Measurements from ENCODE around the gene TBPL1. TPM values are rescaled to one million over a fixed set of nuclear protein-coding genes. Genes with fewer than 3 reads are reported as not detected.

The TBPL1 gene
- polyA plus RNA-seq, 2 of the 4 experiments (the other 2 are of a cell fraction): 22.4 to 41.1 TPM

- no peak overlapping the region for H3K4me3 ChIP-seq
- POLR2A ChIA-PET: no interaction called here
- H3K9me3 ChIP-seq: no peaks in the 10 kb centered on the region
- H3K4me1 ChIP-seq: peaks cover 32% of the 10 kb centered on the region
- H3K4me2 ChIP-seq: no peak overlapping the region
- ATAC-seq: no peak
- DNase-seq (ENCODE audit: low read depth in 1 of 2, low spot score in 1 of 2): no peak
- no peak for FAIRE-seq
- CTCF ChIA-PET: interaction anchor here (0.9 kb wide), 1 partner anchor 40 kb away, joined by 3 read pairs; no protein-coding TSS in a partner anchor
- no peak overlapping the region for H3K27ac ChIP-seq
- 78% methylated on average over 1 of the region's 1 CpG for WGBS (ENCODE audit: missing lambda C conversion rate)
- no peak for TF ChIP-seq ZFP36 (IDR thresholded peaks at IDR 0.05; ENCODE audit: borderline replicate concordance, partially characterized antibody)
- TF ChIP-seq JUNB (IDR thresholded peaks at IDR 0.05): no peak
- TF ChIP-seq, protein P1, sequence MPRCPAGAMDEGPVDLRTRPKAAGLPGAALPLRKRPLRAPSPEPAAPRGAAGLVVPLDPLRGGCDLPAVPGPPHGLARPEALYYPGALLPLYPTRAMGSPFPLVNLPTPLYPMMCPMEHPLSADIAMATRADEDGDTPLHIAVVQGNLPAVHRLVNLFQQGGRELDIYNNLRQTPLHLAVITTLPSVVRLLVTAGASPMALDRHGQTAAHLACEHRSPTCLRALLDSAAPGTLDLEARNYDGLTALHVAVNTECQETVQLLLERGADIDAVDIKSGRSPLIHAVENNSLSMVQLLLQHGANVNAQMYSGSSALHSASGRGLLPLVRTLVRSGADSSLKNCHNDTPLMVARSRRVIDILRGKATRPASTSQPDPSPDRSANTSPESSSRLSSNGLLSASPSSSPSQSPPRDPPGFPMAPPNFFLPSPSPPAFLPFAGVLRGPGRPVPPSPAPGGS (IDR thresholded peaks at IDR 0.05): no peak
- TF ChIP-seq NR3C1 (IDR thresholded peaks at IDR 0.05): no peak
- no peak for TF ChIP-seq ZC3H11A (IDR thresholded peaks at IDR 0.05)
- no peak for TF ChIP-seq SMC3 (IDR thresholded peaks at IDR 0.05)
- TF ChIP-seq PHF8 (IDR thresholded peaks at IDR 0.05; ENCODE audit: borderline replicate concordance, low read depth): no peak
These were observed 11.0 kb downstream of the TBPL1 start for GRCh38 chr6:133964052-133964451.

GRCh38 chr6:133964702-133965101 lies 11.7 kb downstream of the TBPL1 start:
- TF ChIP-seq, protein P2, sequence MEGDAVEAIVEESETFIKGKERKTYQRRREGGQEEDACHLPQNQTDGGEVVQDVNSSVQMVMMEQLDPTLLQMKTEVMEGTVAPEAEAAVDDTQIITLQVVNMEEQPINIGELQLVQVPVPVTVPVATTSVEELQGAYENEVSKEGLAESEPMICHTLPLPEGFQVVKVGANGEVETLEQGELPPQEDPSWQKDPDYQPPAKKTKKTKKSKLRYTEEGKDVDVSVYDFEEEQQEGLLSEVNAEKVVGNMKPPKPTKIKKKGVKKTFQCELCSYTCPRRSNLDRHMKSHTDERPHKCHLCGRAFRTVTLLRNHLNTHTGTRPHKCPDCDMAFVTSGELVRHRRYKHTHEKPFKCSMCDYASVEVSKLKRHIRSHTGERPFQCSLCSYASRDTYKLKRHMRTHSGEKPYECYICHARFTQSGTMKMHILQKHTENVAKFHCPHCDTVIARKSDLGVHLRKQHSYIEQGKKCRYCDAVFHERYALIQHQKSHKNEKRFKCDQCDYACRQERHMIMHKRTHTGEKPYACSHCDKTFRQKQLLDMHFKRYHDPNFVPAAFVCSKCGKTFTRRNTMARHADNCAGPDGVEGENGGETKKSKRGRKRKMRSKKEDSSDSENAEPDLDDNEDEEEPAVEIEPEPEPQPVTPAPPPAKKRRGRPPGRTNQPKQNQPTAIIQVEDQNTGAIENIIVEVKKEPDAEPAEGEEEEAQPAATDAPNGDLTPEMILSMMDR (IDR thresholded peaks at IDR 0.05): no peak
- no peak for TF ChIP-seq RFX5 (IDR thresholded peaks at IDR 0.05)
- no peak for TF ChIP-seq RAD21 (conservative IDR thresholded peaks at IDR 0.05 in 1 of 2, IDR thresholded peaks at IDR 0.05 in 1 of 2)
- TF ChIP-seq ZNF302 (CRISPR knock-in tag; IDR thresholded peaks at IDR 0.05): no peak
- TF ChIP-seq NPAS2 (CRISPR knock-in tag; IDR thresholded peaks at IDR 0.05; ENCODE audit: borderline replicate concordance): no peak
- no peak for TF ChIP-seq KDM5A (IDR thresholded peaks at IDR 0.05)
- no peak for ATAC-seq
- no peak overlapping the region for H3K4me3 ChIP-seq
- no peak for FAIRE-seq
- no peak overlapping the region for H3K4me2 ChIP-seq
- ChIA-PET POLR2A (no interaction called here), CTCF (interaction anchor here (1.0 to 3.1 kb wide), 3 partner anchors 9 to 132 kb away, joined by 3 to 11 read pairs (median 4); no protein-coding TSS in a partner anchor)
- no peak for DNase-seq (ENCODE audit: low read depth in 1 of 2, low spot score in 1 of 2)
- 82% methylated on average over 4 of the region's 4 CpGs for WGBS (ENCODE audit: missing lambda C conversion rate)
- H3K9me3 ChIP-seq: no peaks in the 10 kb centered on the region
- no peak overlapping the region for H3K27ac ChIP-seq
- H3K4me1 ChIP-seq: peaks cover 32% of the 10 kb centered on the region

DNA sequence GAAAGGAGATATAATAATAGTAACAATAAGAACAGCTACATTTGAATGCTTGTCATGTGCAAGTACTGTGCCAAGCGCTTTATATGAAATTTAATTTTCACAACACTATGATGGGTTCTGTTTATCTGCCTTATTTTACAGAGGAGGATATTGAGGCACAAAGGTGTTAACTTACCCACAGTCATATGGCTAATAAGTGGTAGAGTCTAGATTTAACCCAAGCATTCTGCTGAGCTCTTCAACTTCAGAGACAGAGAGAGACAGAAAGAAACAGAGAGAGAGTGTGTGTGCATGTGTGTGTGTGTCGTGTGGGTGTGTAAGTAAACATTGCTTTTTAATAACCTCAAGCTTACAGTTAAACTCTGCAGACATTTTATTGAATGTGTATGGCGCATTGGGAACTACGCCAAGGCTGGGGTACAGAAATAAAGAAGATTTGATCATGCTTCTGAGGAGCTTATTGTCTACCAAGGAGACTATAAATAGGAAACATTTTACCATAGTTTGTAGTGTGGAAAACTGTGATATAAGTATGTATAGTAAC lies 12.9 kb downstream of the TBPL1 start:
- H3K4me3 ChIP-seq: no peak overlapping the region
- POLR2A ChIA-PET: no interaction called here
- TF ChIP-seq TFCP2L1 (CRISPR knock-in tag; IDR thresholded peaks at IDR 0.05) (no peak), RCOR1 (IDR thresholded peaks at IDR 0.05; ENCODE audit: low read depth, low read length) (no peak), ZNF302 (CRISPR knock-in tag; IDR thresholded peaks at IDR 0.05) (no peak), SMC3 (IDR thresholded peaks at IDR 0.05) (no peak), POLR2A (IDR thresholded peaks at IDR 0.05; ENCODE audit: low read length) (no peak), PHF8 (IDR thresholded peaks at IDR 0.05; ENCODE audit: borderline replicate concordance, low read depth) (no peak)
- TF ChIP-seq, protein P3, sequence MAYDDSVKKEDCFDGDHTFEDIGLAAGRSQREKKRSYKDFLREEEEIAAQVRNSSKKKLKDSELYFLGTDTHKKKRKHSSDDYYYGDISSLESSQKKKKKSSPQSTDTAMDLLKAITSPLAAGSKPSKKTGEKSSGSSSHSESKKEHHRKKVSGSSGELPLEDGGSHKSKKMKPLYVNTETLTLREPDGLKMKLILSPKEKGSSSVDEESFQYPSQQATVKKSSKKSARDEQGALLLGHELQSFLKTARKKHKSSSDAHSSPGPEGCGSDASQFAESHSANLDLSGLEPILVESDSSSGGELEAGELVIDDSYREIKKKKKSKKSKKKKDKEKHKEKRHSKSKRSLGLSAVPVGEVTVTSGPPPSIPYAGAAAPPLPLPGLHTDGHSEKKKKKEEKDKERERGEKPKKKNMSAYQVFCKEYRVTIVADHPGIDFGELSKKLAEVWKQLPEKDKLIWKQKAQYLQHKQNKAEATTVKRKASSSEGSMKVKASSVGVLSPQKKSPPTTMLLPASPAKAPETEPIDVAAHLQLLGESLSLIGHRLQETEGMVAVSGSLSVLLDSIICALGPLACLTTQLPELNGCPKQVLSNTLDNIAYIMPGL (CRISPR knock-in tag; IDR thresholded peaks at IDR 0.05; ENCODE audit: borderline replicate concordance): no peak
- ATAC-seq (no peak), FAIRE-seq (no peak), DNase-seq (ENCODE audit: low read depth in 1 of 2, low spot score in 1 of 2) (no peak)
- H3K27ac ChIP-seq: no peak overlapping the region
- WGBS (ENCODE audit: missing lambda C conversion rate): 89% methylated on average over 4 of the region's 4 CpGs
- CTCF ChIA-PET: interaction anchor here (1.1 to 3.1 kb wide), 6 partner anchors 10 to 131 kb away, joined by 3 to 11 read pairs (median 4); no protein-coding TSS in a partner anchor
- H3K4me1 ChIP-seq: peaks cover 26% of the 10 kb centered on the region
- no peaks in the 10 kb centered on the region for H3K9me3 ChIP-seq
- no peak overlapping the region for H3K4me2 ChIP-seq
